ENCODE data around the gene SCN4B. TPM values are rescaled to one million over a fixed set of nuclear protein-coding genes. Genes with fewer than 3 reads are reported as not detected.

Gene SCN4B
- total RNA-seq, 1 donor from 2014 or later: 0.42 TPM

DNA sequence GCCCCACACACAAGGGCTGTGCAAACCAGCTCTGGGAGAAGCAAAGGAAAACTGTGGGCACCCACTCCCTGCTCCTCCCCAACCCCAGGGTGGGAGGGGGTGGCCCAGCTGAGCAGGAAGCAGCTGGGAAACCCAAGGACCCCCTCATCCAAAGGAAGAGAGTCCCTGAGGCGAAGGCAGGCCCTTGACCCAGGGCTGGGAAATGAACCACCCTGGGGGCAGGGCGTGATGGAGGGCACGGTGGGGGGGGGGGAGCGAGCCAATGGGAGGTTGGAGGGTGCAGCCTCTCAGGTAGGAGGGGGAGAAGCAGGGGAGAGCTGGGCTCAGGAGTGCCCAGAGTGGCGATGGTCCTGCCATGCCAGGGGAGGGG lies 16.8 kb downstream of the SCN4B start:
- H3K4me1 Mint-ChIP-seq (ENCODE audit: low read depth): no peaks in the 10 kb centered on the region
- no peaks in the 10 kb centered on the region for H3K36me3 Mint-ChIP-seq (ENCODE audit: low read depth)
- H3K27ac Mint-ChIP-seq (ENCODE audit: unreplicated experiment): no peak overlapping the region
- no peaks in the 10 kb centered on the region for H3K9me3 Mint-ChIP-seq (ENCODE audit: low read depth)
- TF ChIP-seq, protein P1, sequence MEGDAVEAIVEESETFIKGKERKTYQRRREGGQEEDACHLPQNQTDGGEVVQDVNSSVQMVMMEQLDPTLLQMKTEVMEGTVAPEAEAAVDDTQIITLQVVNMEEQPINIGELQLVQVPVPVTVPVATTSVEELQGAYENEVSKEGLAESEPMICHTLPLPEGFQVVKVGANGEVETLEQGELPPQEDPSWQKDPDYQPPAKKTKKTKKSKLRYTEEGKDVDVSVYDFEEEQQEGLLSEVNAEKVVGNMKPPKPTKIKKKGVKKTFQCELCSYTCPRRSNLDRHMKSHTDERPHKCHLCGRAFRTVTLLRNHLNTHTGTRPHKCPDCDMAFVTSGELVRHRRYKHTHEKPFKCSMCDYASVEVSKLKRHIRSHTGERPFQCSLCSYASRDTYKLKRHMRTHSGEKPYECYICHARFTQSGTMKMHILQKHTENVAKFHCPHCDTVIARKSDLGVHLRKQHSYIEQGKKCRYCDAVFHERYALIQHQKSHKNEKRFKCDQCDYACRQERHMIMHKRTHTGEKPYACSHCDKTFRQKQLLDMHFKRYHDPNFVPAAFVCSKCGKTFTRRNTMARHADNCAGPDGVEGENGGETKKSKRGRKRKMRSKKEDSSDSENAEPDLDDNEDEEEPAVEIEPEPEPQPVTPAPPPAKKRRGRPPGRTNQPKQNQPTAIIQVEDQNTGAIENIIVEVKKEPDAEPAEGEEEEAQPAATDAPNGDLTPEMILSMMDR (IDR thresholded peaks at IDR 0.05): no peak
- no peak overlapping the region for H3K4me3 Mint-ChIP-seq (ENCODE audit: unreplicated experiment)
- H3K27me3 Mint-ChIP-seq (ENCODE audit: low read depth): peaks cover 43% of the 10 kb centered on the region
- no peak for DNase-seq (ENCODE audit: low spot score)

DNA sequence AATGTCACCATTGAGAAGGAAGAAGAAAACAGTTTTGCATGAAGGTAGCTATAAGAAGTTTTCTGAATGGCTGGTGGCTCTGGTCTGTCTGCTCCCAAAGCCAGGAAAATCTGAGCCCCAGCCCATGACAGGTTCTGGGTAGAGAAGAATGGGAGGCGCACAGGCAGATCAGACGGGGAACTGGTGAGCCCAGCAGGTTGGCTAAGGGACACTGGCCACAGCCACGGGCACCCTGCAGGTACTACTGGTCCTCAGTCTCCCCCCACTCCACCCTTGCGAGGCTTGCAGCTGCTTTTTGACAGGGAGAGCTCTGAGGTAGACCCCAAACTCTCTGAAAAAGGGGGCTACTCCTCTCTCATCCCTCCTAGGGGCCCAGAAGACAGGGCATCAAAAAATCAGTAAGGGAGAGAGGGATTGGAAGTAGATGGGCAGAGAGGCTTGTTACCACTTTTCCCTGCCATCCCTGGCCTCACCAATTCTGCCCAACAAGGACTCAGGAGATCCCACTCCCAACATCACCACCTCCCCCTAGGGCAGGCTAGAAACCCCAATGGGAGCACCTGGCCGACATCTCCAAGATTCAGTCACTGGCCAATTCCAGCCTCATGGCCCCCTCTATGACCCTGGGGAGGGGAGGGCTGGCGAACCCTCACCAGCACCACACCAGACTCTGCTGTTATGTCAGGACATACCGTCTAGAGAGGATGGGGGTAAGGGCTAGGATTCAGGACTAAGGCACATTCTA lies 17.4 kb downstream of the SCN4B start:
- Mint-ChIP-seq H3K27me3 (ENCODE audit: low read depth) (peaks cover 40% of the 10 kb centered on the region), H3K4me3 (ENCODE audit: unreplicated experiment) (no peak overlapping the region), H3K36me3 (ENCODE audit: low read depth) (no peaks in the 10 kb centered on the region), H3K27ac (ENCODE audit: unreplicated experiment) (no peak overlapping the region), H3K9me3 (ENCODE audit: low read depth) (no peaks in the 10 kb centered on the region), H3K4me1 (ENCODE audit: low read depth) (no peaks in the 10 kb centered on the region)
- DNase-seq (ENCODE audit: low spot score): no peak
- TF ChIP-seq, protein P1 (IDR thresholded peaks at IDR 0.05): no peak

DNA sequence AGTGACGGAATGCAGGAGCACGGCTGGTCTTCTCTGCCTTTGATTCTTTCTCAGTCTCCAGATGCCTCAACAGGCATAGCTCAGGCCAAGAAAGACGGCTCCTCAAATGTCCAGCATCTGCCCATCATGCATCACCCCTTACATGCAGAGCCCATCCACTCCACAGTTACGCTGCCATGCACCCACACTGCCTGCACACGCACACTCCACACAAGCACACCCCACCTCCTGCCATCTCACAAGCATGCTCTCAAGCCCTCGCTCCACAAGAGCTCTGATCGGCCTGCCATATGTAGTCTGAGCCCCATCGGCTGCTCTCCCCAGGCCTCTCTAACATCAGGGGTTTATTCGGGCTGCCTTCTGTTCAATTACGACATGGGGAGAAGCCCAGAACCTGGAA lies 18.8 kb downstream of the SCN4B start:
- no peak overlapping the region for H3K27ac Mint-ChIP-seq (ENCODE audit: unreplicated experiment)
- H3K36me3 Mint-ChIP-seq (ENCODE audit: low read depth): no peaks in the 10 kb centered on the region
- no peaks in the 10 kb centered on the region for H3K4me1 Mint-ChIP-seq (ENCODE audit: low read depth)
- no peak overlapping the region for H3K4me3 Mint-ChIP-seq (ENCODE audit: unreplicated experiment)
- H3K9me3 Mint-ChIP-seq (ENCODE audit: low read depth): no peaks in the 10 kb centered on the region
- TF ChIP-seq, protein P1 (IDR thresholded peaks at IDR 0.05): no peak
- peaks cover 40% of the 10 kb centered on the region for H3K27me3 Mint-ChIP-seq (ENCODE audit: low read depth)
- no peak for DNase-seq (ENCODE audit: low spot score)

DNA sequence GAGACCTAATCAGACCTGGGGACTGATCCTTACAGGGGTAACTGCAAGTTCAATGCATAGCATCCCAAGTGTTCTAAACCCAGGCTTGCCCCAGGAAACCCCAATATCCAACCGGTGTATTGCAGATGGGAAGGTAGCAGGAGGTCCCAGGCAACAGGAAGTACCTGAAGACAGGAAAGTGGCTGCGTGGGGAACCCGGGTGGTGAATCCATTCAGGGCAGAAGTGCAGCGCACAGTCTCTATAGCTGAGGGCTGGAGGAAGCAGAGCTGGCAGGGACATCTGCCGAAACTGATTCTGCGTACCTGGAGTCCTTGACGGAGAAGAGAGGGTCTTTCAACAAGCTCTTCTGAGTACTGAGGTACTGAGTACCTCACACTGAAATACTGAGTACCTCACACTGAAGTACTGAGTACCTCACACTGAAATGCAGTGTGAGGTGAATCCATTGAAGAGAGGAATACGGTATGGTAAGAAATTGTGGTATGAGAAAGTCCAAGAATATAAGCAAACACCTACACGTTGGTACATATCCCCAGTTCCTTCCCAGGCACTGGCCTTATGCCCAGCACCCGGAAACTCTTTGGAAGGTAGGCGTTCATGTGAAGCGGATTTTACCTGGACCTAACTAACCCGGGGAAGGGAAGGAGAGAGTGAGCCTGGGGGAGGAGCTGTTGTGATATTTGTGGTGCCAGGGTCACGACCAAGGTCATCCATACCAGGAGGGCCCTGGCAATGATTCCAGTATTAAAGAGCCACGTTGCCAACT lies 20.1 kb downstream of the SCN4B start:
- no peaks in the 10 kb centered on the region for H3K36me3 Mint-ChIP-seq (ENCODE audit: low read depth)
- no peak for DNase-seq (ENCODE audit: low spot score)
- no peak overlapping the region for H3K27ac Mint-ChIP-seq (ENCODE audit: unreplicated experiment)
- peaks cover 7% of the 10 kb centered on the region for H3K4me1 Mint-ChIP-seq (ENCODE audit: low read depth)
- TF ChIP-seq, protein P1 (IDR thresholded peaks at IDR 0.05): no peak
- peaks cover 34% of the 10 kb centered on the region for H3K27me3 Mint-ChIP-seq (ENCODE audit: low read depth)
- H3K9me3 Mint-ChIP-seq (ENCODE audit: low read depth): no peaks in the 10 kb centered on the region
- H3K4me3 Mint-ChIP-seq (ENCODE audit: unreplicated experiment): no peak overlapping the region

DNA sequence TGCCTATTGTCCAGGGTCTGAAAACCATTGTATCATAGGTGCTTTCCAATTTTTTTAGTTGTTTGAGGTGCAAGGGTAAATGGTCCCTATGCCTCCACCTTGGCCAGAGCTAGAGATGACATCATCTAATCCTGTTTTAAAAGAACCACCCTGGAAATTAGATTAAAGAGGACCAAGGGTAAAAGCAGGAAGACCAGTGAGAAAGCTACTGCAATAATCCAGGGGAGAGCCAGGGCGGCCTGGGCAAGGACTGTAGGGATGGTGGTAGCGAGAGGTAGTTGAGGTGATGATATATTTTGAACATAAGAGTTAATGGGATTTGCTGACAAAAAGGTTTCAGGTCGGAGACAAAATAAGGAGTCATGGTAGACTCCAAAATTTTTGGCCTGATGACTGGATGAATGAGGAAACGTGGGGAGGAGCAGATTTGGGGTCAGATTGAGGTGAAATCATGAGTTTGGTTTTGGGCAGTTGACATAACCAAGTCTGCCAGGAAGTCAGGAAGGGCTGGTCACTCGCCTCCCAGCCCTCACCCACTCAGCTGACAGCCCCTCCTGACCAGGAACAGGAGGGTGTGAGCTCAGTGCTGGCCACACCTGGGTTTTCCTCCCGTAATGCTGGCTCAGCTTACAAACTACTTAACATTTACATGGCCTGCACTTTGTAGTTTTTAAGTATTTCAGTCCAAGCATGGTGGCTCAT lies 23.0 kb downstream of the SCN4B start:
- no peak overlapping the region for H3K4me3 Mint-ChIP-seq (ENCODE audit: unreplicated experiment)
- no peak overlapping the region for H3K27ac Mint-ChIP-seq (ENCODE audit: unreplicated experiment)
- TF ChIP-seq, protein P1 (IDR thresholded peaks at IDR 0.05): no peak
- H3K27me3 Mint-ChIP-seq (ENCODE audit: low read depth): peaks cover 29% of the 10 kb centered on the region
- H3K4me1 Mint-ChIP-seq (ENCODE audit: low read depth): peaks cover 7% of the 10 kb centered on the region
- no peaks in the 10 kb centered on the region for H3K9me3 Mint-ChIP-seq (ENCODE audit: low read depth)
- no peaks in the 10 kb centered on the region for H3K36me3 Mint-ChIP-seq (ENCODE audit: low read depth)
- DNase-seq (ENCODE audit: low spot score): no peak

All from chondrocyte (in vitro differentiated cells).